ENCODE results near the gene ENPEP.

The ENPEP gene

DNA sequence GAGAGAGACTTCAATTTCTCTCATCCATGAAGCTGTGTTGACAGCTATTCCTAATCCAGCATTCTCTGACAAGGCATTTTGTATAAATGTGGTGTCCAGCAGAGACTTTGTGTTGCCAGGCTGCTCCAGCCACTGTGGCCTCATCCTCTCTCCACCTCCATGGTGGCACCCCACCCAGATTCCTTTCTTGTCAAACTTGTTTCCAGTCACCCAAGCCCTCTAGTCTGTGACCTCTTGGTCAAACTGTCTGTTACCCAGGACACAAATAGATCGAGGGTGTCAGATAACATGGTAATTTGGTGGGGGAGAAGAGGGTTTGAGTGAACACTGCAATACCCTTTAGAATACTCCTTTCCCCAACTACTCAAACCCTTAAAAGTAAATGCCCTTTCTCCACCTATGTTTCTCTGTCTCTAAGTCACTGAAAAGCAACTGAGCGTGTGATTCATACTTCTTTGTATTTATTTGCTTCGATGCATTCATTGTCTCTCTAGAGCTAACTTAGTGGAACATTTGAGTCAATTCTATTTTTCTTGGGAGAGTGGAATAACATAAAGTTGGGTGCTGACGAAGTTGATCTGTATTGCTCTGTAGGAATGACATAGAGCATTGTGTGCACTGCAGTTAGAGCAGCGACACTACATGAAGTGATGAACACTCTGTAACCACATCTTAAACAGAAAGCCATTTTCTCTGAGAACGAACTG is 133.2 kb downstream of the ENPEP start:
- DNase-seq: no peak

DNA sequence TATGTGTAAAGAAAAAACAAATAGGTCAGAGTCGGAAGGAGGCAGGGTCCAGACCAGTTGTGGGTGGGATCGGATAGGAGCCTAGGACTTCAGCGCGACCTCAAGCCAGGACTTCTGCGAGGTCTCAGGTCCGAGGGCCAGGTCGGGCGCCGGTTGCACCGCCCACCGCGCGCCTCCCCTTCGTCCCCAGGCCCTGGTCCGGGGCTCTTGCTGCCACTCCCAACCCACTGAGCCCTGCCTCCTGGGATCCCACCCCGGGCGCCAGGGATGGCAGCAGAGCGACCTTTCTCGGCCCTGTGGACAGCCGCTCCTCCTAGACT is 134.6 kb downstream of the ENPEP start:
- DNase-seq: no peak

DNA sequence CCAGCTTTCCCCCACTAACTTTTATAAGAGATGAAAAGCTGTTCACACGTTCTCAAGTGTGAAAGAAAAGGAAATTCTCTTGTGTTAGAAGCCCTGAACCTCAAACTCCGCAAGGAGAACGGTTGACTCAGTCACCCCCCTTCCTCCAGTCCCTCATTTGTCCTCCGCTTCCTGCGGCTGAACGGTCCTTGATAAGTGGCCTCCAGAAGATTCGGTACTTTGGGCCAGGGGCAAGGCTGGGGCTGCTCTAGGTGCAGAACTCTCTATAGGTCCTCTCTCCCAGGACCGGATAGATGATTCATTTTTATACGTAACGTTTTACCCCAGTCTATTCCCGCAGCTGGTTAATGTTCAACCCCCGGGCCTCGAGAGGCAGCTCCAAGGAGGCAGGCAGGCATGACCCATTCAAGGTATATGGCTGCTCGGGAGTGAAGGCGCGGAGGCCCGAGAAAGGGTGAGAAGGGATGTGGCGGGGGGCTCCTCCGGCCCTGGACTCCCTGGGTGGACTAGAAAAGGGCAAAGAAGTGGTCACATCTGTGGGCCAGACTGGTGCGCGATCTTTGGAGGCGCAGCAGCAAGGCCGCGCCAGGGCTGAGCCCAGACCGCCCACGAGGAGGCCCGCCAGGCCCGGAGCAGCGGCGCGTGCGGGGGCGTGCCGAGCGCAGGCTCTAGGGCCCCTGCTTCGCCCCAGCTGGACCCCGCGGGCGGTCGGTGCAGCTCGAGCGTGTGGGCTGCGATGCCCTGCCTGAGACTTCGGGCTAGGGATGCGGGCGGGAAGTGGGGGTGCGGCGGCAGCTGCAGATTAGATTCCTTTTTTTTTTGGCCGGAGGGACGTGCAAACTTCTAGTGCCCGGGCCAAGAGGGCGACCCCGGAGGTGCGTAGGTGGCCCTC is 135.2 kb downstream of the ENPEP start:
- DNase-seq: no peak

DNA sequence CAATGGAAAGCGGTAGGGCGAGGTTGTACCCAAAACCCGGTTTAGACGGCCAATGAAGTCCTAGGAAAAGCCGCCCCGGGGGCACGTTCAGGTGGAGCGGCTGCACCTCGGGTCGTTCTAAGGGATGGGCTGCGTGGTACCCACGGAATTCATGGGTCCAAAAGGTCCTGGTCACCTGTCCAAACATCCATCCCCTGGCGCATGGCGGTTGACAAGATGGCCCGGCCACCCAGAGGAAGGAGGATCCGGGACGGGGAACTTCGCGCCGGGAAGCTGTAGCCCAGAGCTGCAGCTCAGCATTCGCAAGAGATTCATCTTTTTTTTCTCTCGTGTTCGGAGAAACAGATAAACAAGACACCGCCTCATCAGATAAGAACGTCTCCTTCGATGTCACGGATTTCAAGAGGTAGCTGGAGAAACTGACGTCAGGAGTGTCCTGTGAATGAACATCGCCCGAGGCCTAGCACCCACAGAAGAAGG is 136.1 kb downstream of the ENPEP start:
- no peak for DNase-seq

DNA sequence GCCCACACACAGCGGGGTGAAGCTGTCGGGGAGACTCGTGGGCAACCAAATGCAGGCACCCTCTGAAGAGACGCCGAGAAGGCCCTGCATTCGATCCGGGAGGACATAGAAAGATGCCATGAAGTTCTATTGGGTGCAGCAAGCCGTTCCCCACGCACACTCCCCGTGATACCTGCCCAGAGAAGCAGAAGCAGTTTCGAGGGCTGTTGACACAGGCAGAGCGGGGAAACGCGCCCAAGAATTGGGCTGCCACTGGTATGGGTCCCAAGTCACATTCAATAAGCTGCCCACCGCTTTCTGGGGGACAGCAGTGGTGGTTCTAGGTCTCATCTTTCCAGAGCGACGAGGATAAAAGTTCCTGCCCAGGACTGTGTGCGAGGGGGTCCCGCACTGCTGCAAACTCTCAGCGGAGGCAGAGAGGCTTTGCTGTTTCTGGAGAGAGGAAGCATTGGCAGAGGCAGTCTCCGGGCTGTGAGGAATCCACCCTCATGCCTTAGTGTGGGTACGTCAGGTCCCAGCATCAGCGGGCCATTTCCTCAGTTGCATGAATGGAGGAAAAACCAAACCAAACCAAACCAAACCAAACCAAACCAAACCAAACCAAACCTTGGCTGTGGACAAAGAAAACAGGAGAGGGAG is 136.8 kb downstream of the ENPEP start:
- no peak for DNase-seq

DNA sequence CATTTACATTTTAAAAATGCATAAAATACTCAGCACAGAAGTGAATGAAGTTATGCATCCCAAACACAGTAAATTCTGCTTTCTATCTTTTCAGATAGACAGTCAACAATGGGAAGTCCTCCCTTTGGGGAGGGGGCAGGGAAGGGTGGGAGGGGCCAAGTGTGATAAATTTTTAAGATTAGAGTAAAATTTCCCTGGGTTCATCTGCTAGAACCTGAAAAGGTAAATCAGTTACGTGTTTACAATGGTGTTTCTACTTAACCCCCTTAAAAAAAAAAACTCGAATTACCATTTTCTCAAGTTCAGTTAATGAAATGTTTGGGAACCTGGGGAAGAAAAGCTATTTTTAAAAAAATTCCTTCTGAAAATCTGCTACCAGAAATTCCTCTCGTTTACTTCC is 137.8 kb downstream of the ENPEP start:
- DNase-seq: no peak

DNA sequence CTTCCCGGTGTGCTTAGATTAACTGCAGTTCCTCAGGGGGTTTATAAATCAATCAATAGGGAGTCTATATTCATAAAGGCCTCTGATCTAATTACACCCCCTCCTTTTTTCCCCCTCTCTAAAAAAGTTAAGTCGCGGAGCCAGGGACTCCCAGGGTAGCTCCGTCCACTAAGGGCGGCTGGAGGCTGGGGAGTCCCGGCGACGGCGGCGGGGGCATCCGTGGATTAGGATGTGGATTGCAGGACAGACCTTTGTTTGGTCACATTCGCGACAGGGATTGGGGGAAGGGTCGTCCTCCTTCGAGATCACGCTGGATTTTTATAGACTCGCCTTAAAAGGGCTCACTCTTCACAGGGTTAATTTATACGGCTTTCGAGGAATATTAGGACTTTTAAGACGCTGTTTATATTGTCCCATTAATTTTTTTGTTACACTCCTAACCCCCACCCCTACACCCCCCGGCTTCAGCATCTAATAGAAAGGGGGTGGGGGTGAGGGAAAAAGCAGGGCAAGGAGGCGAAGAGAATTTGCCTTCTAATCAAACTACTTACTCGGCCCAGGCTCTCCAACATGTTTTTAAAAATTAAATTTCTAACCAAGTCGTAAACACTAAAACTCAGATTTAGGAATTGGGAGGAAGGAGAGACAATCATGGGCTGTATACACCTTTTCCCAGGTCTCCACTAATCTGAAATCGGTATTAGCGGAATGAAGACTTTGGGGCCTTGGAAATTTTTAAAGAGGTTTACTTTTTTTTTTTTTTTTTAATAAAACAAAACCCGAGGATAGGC is 138.4 kb downstream of the ENPEP start:
- DNase-seq: no peak

Data from T-helper 9 cell (primary cell).